HG03175 (cell line): Measurements from ENCODE around the gene SYNPO.
A peak's percentile ranks its signal among the peaks of the same experiment; 100 is the strongest.

Experiments used
- ATAC-seq: cut with Tn5 transposase; IDR thresholded peaks from one replicate; pipeline ENCODE4 v1.9.1; 2021; ENCODE audit warnings: mild to moderate bottlenecking, moderate library complexity; ENCODE audit not compliant: unreplicated experiment

The SYNPO gene

GRCh38 chr5:150676578-150676977 lies 36.1 kb downstream of the SYNPO start:
- no peak for ATAC-seq

GRCh38 chr5:150689120-150689519 lies 48.7 kb downstream of the SYNPO start:
- ATAC-seq: no peak

- no peak for ATAC-seq
Measured at GRCh38 chr5:150690760-150691159, 50.3 kb downstream of the SYNPO start.

GRCh38 chr5:150692276-150692675 lies 51.8 kb downstream of the SYNPO start:
- ATAC-seq: no peak

GRCh38 chr5:150694612-150695011 lies 54.2 kb downstream of the SYNPO start:
- no peak for ATAC-seq

GRCh38 chr5:150700246-150700593 lies 59.8 kb downstream of the SYNPO start:
- peak; percentile 23 for ATAC-seq

- peak; percentile 96 for ATAC-seq
Measured at GRCh38 chr5:150700594-150701377, 60.3 kb downstream of the SYNPO start, which contains the start of gene RBM22. TSS of gene RBM22 (minus strand) at chr5:150701062. CDS start at chr5:150700985, 77 bp downstream.

- no peak for ATAC-seq
Measured at GRCh38 chr5:150703762-150704161, 63.3 kb downstream of the SYNPO start.

- no peak for ATAC-seq
Measured at GRCh38 chr5:150706776-150707390, 66.4 kb downstream of the SYNPO start.
